ENCODE data around the gene GRIA3.
"Not testable (repeated sequence)": the region's sequence is repeated elsewhere in the genome, so short reads cannot be mapped to it uniquely, and the experiment has no call there.

Gene GRIA3

DNA sequence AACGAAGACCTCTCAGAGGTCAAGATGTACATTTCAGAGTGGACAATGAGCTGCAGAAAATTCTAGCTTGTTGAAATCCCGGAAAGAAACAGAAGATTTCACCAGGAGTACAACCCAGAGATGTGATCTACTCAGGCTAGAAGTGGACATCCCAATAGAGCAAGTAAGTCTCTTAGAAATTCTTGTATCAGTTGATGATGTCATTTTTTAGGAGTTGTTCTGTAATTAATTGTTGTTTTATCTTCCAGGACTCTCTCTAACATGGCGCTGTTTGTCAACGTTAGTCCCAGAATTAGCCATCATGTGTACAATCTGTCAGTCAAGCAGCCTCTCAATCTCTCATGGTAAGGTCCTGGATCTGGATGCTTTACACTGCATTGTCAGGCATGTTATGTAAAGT lies 174.4 kb downstream of the GRIA3 start:
- DNase-seq, result no peak

DNA sequence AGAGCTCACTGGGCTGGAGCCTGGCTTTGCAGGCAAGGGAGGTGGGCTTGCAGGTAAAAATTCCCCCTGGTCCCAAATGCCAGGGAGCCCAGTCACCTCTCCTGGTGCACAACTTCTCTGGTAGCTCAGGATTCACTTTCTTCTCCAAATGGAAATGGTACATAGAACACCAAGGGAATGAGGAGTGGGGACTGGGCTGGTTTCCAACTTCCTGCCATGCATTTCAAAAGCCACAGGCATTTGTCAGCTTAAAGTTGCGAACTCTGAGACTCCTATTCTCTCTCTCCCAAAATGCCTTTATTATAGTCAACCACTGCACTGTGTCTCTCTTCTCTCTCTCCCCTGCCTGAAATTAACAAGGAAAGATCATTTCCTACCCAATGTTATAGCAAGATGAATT lies 177.3 kb downstream of the GRIA3 start:
- no peak for DNase-seq

DNA sequence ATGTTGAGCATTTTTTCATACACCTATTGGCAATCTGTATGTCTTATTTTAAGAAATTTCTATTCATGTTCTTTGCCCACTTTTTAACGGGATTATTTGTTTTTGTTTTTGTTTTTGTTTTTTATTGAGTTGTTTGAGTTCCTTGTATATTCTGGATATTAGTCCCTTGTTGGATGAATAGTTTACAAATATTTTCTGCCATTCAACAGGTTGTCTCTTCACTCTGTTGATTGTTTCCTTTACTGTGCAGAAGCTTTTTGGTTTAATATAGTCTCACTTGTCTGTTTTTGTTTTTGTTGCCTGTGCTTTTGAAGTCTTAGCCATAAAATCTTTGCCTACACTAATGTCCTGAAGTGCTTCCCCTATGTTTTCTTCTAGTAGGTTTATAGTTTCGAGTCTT lies 202.1 kb downstream of the GRIA3 start:
- DNase-seq, result not testable (repeated sequence)

DNA sequence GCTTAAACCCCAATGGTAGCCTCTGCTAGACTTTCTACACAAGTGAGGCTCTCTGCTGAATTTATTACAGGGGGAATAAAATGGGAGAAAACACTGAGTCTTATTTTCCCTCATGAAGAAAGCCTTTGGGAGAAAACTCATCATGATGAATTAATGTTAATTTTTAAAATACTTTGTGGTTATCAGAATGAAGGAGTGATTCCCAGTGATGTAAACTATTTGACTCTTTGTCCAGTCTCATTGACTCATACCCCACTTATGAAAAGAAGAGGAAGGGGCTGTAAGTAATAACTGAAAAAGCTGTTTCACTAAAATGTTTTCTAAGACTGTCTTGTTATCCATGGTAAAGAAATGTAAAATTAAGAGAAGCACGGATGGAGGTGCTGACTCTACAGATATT lies 208.8 kb downstream of the GRIA3 start:
- no peak for DNase-seq

DNA sequence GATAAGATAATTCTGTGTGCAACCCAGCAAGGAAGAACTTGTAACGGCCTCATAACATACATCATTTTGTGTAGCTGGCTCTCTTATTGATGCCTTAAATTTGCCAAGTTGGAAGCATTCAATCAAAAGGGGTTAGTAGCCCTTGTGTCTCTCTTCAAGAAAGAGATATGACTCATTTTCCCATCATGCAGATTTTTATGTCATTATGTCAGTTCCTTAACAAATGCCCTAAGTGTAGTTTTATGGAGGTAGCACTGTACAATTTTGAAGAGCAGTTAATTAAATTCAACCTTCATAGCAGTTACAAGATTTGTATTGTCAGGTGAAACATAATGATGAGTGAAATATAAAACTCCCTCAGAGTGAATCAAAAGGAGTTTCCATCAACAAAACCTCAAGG lies 215.6 kb downstream of the GRIA3 start:
- no peak for DNase-seq

DNA sequence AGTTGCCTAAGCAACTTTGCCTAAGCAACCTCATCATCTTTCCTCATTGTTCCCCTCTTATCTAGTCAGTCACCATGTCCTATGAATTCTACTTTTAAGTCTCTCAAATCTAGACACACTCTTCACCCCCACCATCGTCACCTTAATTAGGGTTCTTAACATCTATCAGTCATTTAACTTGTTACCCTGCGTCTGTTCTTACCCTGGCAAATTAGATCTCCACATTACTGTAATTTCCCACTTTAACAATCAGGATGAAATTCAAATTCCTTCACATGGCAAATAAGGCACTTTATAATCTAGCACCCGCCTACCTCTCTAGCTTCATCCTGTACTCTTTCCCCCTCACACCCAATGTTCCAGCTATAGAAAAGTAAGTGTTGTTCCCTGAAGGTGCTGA lies 221.2 kb downstream of the GRIA3 start:
- no peak for DNase-seq

DNA sequence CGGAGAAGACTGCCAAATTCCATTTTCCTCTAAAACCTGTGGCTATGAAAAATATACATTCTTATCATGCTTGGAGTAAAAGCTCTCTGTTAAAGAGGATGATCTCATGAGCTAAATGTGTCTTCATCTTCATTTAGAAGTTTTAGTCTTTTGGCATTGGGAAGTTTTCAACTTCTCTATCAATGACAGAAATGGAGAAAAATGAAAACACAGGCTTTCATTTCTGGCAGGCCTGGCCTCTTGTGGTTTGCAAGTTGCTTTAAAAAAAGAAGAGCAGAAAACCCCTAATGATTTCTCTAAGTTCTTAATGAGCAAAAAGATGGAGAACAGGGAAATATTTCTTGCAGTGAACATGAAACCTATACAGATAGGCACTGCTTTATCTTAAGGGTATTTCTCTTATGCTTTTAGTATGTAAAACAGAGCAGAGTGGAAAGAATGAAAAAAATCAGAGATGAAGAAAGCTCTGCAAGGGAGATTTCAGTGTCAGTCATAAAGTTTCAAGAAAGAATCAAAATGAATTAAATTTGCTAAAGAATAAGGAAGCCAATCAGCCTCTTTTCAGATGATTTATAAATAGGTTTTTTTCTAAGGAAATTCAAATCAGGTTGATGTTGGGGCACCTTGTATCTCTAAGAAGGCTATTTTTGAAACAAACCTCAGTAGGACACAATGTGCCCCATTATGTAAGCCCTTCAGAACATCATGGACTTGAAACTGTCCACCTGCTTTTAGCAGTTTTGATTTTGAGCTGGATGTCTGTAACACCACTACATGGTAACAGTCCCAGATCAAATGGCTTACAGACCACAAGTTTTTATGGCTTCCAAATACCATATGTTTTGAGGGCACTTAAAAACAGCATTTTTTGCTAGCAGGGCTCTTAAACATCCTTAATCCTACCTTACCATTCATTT lies 225.0 kb downstream of the GRIA3 start:
- DNase-seq, result no peak

DNA sequence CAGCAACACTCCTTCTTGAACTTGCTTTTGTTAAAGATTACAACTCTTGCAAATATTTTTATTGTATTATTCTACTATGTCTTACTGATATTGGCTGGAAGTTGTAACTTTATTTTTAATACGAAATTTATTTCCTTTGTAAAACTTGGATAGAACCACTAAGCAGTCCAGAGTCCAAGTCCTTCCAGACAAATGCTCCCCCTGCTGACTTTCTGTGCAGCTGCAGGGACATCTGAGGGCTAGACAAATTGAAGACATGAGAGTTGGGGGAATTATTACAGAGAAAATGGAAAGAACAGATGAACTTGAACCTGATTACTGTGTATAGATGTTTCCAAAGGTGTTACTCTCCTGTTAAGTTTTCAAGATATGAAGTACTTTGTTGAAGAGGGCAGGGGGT lies 238.8 kb downstream of the GRIA3 start:
- no peak for DNase-seq

DNA sequence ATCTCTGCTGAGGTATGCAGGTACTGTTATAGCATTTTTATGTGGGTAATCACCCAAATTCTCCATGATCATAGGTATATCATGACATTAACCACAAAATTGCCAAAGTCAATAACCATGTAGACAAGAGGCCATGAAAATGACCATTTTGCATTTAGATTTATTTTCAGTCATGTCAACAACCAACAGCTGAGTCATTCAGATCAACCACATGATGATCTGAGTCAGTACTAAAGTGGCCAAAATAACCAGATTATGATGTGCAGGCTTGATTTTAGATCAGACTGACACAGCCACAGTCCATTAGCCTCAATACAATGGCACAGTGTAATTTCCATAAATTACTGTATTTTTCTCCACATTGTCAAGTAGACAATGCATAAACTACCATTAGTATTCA lies 240.5 kb downstream of the GRIA3 start:
- DNase-seq, result no peak

DNA sequence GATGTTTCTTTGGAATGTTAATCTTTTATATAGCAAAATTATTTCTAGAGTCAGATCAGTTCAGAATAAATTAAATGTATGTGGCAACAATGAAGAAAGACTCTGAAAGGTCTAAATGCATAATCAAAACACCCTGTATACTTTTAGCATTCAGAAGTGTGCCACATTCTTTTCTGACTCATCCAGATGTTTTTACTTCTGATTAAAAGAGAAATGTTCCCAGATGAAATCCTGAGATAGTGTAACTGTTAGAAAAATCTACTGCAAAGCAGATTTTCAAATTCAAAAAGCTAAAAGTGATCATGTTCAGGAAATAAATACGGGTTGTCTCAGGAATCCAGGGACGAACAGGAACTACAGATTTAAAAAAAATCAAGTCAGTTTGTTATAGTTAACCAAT lies 241.4 kb downstream of the GRIA3 start:
- no peak for DNase-seq

DNA sequence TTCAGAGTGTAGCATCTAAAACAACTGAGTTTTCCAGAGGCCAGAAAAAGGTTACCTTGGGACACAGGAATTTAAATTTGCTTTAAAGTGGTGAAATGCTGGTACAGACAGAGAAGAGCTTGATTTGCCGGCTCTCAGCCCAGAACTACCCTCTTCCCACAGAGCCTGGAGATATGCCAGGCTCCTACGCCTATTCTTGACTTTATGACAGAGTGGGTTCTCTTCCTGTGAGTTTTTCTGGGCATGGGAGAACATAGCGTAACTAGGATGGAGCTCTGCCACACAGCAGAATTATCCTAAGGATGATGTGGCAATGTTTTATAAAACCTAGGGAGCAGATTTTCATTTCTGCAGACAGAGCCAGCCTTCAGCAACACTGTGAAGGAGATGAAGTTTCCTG lies 241.8 kb downstream of the GRIA3 start:
- DNase-seq, result no peak

DNA sequence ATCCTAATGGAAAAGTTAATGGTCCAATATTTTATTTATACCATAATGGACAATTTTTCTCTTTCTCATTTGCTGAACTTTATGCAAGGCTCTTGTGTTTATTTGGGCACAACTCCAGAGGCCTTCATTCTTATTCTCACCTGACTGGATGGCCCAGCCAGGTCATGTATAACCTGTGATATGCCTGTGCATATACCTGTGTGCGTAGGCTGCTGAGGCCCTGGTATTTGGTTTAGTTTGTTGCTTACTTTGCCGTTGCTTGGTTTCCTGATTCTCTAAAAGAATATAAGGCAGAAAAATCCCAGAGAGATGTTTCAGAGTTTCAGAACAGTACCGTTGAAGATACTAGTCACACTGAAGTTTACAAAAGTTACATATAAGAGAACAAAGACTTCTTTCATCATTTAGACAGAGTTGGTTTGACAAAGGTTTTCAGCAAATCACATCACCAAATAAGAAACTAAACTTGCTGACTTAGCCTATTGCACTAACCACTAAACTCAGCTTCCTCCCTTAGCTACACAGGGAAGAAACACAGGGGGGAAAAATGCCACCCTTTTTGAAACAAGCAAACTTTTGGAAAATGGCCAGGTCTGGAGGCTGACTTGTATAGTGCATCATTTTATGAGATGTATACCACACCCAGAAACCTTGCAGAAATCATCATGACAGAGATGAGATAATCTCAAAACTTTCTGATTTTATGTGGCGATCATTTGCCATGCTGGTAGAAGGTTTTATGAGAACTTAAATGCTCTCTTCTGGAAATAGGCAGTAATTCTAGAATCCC lies 248.5 kb downstream of the GRIA3 start:
- DNase-seq, result no peak

DNA sequence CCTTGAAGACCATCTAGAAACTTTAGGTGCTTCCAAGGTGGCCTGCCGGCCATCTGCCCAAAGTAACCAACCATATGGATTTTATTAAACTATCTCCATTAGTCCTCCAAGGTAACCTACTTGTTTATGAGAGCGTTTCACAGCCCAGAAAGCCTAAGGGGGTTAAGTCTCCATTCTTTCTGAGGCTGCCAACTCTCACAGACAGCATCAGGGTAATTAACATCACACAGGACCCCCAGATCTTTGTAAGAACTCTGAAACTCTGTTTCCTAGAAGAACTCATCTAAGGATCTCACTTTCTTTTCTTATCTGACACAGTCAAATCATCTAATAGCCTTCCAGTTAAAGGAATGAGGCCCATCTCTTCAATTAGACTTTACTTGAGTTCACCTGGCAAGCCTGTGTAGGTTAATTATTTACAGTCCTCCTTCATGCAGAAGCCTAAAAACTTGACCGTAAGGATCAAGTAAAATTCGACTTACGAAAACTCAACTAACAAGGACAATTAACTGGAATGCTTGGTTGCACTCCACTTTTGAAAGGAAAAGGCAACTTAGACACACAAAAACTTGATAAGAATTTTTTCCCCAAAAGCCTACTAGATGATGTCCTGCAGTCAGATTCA lies 252.5 kb downstream of the GRIA3 start:
- DNase-seq, result no peak

DNA sequence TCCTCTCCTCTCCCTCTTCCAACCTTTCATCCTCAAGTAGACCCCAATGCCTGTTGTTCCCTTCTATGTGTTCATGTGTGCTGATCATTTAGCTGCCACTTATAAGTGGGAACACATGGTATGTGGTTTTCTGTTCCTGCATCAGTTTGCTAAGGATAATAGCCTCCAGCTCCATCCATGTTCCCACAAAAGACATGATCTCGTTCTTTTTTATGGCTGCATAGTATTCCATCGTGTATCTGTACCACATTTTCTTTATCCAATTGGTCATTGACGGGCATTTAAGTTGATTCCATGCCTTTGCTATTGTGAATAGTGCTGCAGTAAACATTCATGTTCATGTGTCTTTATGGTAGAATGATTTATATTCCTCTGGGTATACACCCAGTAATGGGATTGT lies 255.8 kb downstream of the GRIA3 start:
- not testable (repeated sequence) for DNase-seq

DNA sequence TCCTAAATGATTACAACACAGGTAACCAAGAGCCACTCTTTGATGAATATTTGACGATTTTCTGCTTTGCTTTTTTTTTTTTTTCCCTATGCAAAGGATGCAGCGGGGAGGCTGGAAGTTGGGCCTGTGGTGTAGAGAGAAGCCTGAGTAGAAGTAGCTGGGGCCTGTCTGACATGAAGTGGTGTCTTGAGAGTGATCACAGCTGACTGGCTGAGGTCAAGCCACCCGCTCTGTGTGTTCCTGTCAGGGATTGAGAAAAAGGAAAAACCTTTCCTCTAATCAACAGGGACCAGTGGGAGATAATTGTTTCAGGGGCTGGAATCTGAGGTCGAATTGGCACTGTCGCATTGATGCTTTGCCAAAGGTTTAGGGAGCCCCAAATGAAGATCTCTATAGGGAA lies 258.7 kb downstream of the GRIA3 start:
- no peak for DNase-seq

DNA sequence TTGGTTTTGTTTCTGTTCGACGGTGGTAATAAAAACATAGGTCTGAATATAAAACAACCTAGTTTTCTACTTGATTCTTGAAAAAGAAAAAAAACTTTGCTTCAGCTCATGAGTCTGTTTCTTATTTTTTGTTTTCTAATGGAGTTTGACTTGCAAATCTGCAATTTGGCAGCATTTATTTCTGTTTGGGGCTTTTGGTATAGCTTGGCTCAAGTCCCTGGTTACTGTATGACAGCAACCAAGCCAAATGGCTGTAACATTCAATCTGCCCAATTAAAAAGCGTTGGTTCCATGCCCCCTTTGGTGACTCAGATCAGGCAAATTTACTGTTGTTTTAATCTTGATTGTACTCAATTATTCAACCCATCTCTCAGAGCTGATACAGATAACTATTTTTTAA lies 263.4 kb downstream of the GRIA3 start:
- no peak for DNase-seq

DNA sequence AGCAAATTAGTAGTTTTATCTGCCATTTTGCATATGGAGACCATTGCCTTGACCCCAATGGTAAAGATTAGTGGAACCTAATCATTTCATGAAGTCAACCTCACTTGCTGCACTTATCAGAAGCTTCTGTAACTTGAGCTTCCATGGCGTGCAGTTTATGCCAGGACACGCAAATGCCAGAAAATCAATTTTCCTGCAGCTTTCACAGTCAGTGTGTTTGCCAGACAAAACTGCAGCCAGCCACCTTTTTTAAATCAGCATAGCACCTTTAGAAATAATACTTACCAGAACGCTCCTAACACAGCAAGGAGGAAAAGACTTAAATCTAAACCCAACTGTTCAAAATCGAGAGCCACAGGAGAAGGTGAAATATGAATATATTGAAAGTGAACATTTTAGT lies 265.3 kb downstream of the GRIA3 start:
- no peak for DNase-seq

DNA sequence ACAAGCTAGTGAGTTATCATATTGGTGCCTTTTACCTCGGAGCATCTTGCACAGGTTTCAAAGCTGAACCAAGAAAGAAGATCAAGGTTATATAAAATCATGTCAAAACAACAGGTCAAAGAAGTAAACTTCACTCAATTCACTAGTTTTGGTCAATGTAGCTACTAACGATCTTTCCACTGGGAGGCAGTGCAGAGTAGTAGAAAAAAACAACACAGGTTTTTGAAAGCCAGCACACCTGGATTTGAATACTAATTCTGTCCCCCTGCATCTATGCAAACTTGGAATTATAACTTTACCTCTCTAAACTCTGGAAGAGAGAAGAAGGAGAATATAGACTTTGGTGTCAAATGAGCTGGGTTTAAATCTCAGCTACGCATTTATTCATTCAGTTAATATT lies 266.1 kb downstream of the GRIA3 start:
- DNase-seq, result no peak

DNA sequence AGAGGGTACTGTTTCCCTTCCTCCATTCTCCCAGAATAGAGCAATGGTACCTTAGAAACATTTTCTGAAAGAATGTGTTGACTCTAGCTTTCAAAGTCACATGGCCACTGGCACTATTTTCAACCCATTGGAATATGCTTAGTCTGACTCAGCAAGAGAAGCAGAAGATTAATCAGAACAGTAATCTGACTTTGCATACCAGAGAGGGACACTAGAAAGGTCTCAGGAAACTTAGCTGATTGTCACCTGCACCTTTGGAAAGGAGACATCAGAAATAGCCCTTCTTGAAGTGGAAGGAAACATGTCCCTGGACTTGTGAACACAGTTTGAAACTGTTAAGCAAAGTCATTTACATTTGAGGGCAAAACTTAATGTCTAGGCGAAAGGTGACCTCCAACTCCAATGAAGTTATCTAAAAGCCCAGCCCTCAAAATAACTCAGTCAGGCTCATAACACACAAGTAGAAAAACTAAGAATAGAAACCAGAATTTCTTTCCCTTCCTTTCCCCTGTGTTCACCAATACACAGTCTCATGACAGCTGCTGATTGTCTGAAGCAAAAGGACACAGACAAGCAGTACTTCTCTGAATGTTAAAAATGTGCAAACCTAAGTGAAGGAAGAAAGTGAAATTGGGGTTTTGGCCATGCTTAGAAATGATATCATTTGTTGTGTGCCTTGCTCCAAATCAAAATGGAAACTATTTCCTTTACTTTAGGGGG lies 270.8 kb downstream of the GRIA3 start:
- DNase-seq, result no peak

DNA sequence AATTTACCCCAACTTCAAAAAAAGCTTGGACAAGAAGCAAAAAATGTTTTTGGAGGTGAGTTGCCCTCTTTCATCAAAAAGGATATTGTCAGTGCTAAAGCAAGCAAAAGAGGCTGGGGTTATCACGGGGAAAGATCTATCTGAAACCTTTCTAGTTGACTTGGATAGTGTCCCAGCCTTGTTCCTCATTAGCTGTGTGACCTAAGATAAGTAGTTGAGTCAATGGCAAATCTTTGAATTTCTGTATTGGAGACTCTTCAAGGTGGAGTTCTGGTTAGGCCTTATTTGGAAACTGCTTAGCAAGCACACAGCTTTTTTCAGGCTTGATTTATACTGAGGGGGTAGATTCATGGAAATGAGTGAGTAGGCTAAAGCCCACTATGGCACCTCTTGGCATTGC lies 271.6 kb downstream of the GRIA3 start:
- no peak for DNase-seq

DNA sequence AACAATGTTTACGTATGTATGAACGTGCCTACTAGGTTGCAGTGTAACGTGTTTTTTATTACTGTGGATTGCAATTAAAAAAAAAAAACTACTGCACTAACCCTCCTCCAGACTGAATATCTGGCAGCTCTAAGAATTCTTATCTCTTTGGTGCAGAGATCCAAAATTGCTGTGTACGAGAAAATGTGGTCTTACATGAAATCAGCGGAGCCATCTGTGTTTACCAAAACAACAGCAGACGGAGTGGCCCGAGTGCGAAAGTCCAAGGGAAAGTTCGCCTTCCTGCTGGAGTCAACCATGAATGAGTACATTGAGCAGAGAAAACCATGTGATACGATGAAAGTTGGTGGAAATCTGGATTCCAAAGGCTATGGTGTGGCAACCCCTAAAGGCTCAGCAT lies 280.6 kb downstream of the GRIA3 start:
- DNase-seq, result no peak

DNA sequence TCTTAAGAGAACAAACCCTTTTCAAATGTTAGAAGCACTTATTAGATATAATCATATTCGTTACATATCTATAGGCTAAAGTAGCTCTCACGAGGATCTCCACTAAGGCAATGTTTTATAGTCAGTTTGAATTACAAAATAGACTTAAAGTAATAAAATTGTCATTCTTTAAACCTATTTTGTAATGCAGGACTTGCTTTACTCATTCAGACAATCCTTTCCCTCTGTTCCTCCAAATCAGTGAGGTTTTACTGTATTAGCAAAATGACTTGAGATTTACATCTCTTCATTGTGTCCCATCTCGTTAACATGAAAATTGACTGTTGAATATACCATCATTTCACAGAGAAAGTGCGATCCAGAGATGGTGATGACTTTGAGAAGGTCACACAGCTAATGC lies 284.4 kb downstream of the GRIA3 start:
- no peak for DNase-seq

DNA sequence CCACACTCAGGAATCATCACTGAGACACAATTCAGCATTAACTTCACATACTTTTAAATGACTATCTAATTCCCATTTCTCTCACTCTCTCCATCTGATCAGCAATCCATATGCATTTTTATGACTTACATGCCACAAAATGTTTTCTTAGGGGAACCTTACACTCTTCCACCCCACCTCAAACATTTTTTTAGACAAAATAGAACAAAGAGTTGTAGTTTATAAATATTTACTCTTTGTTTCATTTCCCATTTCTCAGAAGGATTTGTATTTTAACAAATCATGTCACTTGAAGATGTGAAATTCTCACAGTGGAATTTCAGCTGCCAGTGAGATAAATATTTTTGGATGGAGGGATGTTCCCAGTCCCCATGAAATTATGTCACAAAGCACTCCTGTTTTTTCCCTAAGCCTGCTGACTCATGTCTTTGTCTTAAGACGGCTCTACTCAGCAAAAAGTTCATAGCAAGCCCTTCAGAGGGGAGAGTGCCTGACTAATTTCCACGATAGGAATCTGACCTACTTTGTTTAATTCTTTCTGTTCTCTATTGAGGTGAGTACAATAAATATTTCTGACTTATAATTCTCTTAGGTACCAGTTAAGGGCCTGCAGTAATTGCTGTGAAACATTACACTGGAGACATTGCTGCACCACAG lies 291.1 kb downstream of the GRIA3 start:
- DNase-seq, result no peak
